ENCODE results near the gene GRIP1.

The GRIP1 gene

GRCh38 chr12:66399911-66400306 is 279.0 kb downstream of the GRIP1 start:
- DNase-seq (ENCODE audit: low read depth, low spot score): no peak
- TF ChIP-seq, protein P1, sequence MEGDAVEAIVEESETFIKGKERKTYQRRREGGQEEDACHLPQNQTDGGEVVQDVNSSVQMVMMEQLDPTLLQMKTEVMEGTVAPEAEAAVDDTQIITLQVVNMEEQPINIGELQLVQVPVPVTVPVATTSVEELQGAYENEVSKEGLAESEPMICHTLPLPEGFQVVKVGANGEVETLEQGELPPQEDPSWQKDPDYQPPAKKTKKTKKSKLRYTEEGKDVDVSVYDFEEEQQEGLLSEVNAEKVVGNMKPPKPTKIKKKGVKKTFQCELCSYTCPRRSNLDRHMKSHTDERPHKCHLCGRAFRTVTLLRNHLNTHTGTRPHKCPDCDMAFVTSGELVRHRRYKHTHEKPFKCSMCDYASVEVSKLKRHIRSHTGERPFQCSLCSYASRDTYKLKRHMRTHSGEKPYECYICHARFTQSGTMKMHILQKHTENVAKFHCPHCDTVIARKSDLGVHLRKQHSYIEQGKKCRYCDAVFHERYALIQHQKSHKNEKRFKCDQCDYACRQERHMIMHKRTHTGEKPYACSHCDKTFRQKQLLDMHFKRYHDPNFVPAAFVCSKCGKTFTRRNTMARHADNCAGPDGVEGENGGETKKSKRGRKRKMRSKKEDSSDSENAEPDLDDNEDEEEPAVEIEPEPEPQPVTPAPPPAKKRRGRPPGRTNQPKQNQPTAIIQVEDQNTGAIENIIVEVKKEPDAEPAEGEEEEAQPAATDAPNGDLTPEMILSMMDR (IDR thresholded peaks at IDR 0.05; ENCODE audit: low read depth, low read length): no peak
- in situ Hi-C loops (cut with HindIII; ENCODE audit: low sequenced_read_pairs): no loop called here
- no peak overlapping the region for H3K4me3 ChIP-seq (ENCODE audit: low read depth, low read length)

DNA sequence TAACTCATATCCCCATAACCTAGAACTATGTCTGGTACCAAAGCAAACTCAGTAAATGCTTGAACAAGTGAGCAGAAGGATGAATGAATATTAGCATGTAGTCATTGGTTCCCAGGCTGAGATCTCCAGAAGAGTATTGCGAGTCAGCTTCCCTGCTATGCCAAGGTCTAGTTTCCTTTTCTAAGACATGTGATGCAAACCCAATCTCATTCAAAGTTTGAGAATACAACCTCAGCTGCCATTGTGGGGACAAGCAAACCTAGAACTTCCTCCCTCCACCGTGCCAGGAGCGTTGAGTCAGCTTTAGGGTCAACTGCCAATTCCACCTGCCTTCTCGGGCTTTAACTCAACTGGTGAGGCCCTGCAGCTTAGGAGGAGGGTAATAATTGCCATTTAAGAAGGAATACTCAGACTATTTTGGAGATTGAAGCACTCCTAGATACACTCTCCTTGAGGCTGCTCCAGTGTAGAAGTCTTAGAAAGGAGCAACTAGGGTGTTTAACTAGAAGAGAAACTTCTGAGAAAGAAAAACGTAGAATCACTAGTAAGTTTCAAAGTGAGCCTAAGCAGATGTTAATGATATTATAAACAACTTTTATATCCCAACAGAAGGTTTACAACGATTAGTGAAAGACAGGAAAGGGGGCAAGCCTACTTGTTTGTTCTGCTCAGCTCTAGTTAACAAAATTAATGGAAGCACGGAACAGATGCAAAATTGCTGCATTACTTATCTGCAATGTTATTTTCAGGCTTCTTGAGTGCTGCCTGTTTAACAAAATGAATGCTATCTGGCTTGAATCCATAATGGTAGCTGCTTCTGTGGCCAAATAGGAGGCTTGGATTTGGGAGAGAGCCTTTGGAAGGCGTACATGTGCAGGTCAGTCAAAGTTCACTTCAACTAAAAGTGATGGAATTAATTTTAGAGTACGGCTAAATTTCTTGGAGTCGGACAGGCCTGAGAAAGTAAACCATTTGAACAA is 279.7 kb downstream of the GRIP1 start:
- in situ Hi-C loops (cut with HindIII; ENCODE audit: low sequenced_read_pairs): no loop called here
- DNase-seq (ENCODE audit: low read depth, low spot score): peak; percentile 43
- H3K4me3 ChIP-seq (ENCODE audit: low read depth, low read length): no peak overlapping the region
- TF ChIP-seq, protein P1 (IDR thresholded peaks at IDR 0.05; ENCODE audit: low read depth, low read length): no peak

DNA sequence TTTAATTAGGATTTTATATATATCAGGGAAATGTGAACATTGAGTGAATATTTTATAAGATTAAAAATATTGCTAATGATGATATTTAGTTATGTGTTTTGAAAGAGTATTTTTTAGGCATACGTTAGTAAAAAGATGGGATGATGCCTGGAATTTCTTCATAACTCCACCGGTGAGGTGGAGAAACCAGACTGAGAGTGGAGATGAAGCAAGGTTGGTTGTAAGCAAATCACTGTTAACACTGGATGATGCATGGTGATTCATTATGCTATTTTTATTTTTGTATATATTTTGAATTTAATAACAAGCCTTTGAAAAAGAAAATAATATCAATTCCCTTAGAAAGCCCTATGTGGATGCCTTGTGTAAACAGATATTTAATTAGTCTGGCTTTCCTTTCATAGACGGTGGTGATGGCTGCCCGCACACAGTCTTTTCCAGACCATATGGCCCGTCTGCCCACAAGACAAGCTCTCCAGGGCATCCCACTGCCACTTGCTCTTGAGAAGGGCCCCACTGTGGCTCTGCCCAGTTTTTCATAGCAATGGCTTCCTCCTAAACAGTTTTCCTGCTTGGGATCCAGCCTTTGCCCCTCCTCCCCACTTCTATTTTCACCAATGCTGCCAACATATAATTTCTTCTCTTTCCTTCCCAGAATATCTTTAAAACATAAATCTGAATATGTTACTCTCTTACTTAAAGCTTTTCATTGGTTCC is 281.1 kb downstream of the GRIP1 start:
- no peak overlapping the region for H3K4me3 ChIP-seq (ENCODE audit: low read depth, low read length)
- TF ChIP-seq, protein P1 (IDR thresholded peaks at IDR 0.05; ENCODE audit: low read depth, low read length): no peak
- DNase-seq (ENCODE audit: low read depth, low spot score): no peak
- in situ Hi-C loops (cut with HindIII; ENCODE audit: low sequenced_read_pairs): no loop called here

DNA sequence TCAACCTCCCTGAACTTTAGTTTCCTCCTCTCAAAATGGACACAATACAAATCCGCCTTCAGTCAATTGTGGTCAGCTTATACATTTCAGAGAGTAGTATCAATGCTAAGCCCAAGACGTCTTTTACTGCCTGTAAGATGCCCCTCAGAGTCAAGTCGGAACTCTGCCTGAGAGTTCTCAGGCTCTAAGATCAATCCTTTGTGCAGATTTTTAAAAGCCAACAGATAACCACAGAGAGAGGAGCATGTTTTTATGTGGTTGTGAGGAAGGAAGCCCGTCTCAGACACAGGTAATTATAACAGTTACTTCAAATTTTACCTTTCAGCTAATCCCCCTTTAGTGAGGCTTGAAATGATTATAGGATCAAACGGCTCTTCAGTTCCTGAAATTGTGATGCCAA is 285.0 kb downstream of the GRIP1 start:
- in situ Hi-C loops (cut with HindIII; ENCODE audit: low sequenced_read_pairs): no loop called here
- no peak for DNase-seq (ENCODE audit: low read depth, low spot score)
- TF ChIP-seq, protein P1 (IDR thresholded peaks at IDR 0.05; ENCODE audit: low read depth, low read length): no peak
- H3K4me3 ChIP-seq (ENCODE audit: low read depth, low read length): no peak overlapping the region

DNA sequence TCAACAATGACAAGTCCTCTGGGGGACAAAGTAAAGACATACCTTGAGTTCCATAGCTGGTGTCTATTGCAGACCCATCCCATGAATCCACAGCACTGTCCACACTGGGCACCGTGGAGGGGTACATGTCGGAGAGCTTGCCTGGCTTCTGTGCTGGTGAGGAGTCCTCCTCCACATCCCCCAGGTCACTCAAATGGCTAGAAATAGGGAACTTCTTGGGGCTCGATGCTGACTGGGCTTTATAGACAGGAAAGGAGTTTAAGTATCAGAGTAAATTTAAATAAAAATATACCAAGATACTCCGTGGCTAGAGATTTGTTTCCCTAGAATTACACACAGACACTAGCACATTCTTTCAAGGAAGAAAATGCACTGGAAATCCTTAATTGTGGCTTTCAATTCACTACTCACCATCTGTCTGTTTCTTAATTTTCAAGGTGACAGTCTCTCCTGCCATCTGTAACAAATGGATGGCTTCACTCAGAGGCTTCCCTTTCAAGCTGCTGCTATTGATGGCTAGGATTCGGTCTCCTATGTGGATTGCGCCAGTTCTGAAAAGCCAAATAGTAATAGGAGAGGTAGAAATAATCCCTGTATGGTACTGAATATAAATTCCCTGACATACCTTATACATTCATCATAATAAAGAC is 286.5 kb downstream of the GRIP1 start:
- in situ Hi-C loops (cut with HindIII; ENCODE audit: low sequenced_read_pairs): no loop called here
- TF ChIP-seq, protein P1 (IDR thresholded peaks at IDR 0.05; ENCODE audit: low read depth, low read length): no peak
- no peak overlapping the region for H3K4me3 ChIP-seq (ENCODE audit: low read depth, low read length)
- DNase-seq (ENCODE audit: low read depth, low spot score): no peak

- no peak overlapping the region for H3K4me3 ChIP-seq (ENCODE audit: low read depth, low read length)
- in situ Hi-C loops (cut with HindIII; ENCODE audit: low sequenced_read_pairs): no loop called here
- TF ChIP-seq, protein P1 (IDR thresholded peaks at IDR 0.05; ENCODE audit: low read depth, low read length): no peak
- DNase-seq (ENCODE audit: low read depth, low spot score): no peak
Observed at GRCh38 chr12:66388517-66388916, 290.4 kb downstream of the GRIP1 start.
